ENCODE data around the gene TUBGCP3. TPM values are rescaled to one million over a fixed set of nuclear protein-coding genes. Genes with fewer than 3 reads are reported as not detected.

TUBGCP3 gene
- total RNA-seq, 2 donors from 2014 or later = 9.8 to 14.7 TPM

DNA sequence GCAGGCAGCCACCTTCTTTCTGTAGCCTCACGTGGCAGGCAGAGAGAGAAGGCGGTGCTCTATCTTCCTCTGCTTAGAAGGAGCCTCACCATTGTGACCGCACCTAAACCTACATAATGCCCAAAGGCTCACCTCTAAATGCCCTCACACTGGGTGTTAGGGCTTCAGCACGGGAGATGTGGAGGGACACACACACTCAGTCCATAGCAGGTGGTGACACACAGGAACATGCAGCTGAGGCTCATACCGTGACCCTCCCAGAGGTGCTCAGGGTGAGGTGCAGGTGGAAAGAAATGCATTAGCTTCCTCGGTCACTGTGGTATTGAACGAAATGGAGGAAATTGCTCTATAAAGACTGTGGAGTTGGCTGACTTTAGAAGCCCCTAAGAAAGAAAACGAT is 37.7 kb upstream of the TUBGCP3 start:
- H3K27me3 ChIP-seq = no peaks in the 10 kb centered on the region

DNA sequence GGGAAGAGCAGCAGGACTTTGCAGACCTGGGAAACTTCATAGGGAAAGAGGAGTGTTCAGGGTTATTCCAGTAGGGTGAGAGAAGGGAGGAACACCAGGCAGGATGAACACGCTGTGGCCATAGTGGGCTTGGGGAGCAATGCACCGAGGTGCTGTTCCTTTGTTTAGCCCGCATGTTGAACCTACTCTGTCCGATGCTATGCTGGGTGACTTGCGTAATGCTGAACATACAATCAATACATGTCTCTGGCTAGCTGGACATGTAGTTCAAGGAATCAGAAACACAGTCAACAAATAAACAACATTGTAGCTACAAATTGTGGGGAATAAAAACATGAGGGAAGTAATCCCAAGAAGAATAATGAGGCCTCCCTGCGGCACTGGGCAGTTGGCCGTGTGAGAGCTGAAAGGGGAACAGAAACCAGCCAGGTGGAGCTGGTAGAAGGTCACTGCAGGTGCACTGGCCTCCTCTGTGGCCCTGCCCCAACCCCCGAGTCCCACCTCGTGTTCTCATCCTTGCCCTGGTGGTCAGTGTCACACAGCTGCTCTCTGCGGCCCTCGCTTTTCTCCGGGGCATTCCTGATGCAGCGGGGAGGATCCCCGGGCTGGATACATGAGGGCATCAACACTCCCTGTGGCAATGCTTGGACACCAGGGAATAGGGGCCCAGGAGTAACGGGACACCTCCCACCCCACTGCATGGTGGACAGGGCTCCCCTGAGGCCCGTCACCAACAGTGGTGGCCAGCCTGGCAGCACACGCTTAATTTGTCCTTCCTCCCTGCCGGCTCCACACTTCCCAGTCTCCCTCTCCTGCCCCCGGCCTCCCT is 36.9 kb upstream of the TUBGCP3 start:
- Histone ChIP-seq H3K9me3 (no peaks in the 10 kb centered on the region), H3K4me3 (no peak overlapping the region), H3K27ac (no peak overlapping the region), H3K4me1 (no peaks in the 10 kb centered on the region), H3K36me3 (no peaks in the 10 kb centered on the region), H3K27me3 (no peaks in the 10 kb centered on the region)
- TF ChIP-seq, protein P1, sequence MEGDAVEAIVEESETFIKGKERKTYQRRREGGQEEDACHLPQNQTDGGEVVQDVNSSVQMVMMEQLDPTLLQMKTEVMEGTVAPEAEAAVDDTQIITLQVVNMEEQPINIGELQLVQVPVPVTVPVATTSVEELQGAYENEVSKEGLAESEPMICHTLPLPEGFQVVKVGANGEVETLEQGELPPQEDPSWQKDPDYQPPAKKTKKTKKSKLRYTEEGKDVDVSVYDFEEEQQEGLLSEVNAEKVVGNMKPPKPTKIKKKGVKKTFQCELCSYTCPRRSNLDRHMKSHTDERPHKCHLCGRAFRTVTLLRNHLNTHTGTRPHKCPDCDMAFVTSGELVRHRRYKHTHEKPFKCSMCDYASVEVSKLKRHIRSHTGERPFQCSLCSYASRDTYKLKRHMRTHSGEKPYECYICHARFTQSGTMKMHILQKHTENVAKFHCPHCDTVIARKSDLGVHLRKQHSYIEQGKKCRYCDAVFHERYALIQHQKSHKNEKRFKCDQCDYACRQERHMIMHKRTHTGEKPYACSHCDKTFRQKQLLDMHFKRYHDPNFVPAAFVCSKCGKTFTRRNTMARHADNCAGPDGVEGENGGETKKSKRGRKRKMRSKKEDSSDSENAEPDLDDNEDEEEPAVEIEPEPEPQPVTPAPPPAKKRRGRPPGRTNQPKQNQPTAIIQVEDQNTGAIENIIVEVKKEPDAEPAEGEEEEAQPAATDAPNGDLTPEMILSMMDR (IDR thresholded peaks at IDR 0.05) = no peak
- DNase-seq (ENCODE audit: low spot score) = no peak

More for the DNA sequence above, 37.7 kb upstream of the TUBGCP3 start:
- Histone ChIP-seq H3K4me1 (no peaks in the 10 kb centered on the region), H3K36me3 (no peaks in the 10 kb centered on the region), H3K4me3 (no peak overlapping the region), H3K27ac (no peak overlapping the region), H3K9me3 (no peaks in the 10 kb centered on the region)
- no peak for DNase-seq (ENCODE audit: low spot score)
- TF ChIP-seq, protein P1 (IDR thresholded peaks at IDR 0.05) = no peak

DNA sequence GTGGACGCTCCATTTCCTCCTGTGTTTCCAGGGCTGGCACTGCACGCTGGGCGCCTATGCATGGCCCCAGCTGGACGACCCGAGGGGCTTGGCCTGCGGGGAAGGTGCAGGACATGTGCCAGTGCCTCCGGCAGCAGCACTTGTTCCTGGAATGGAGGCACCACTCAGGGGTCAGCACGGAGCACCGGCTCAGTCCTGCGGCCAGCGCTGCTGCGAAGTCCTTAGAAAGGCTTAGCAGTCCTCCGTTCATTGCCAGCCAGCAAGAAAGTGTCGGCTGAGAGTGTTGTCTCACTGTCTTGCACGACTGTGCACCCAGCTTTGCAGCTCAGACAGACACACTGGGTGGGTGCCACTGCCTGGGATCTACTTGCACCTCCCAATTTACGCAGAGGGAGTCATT is 36.1 kb upstream of the TUBGCP3 start:
- Histone ChIP-seq H3K9me3 (no peaks in the 10 kb centered on the region), H3K27me3 (no peaks in the 10 kb centered on the region), H3K4me3 (no peak overlapping the region), H3K4me1 (no peaks in the 10 kb centered on the region), H3K36me3 (no peaks in the 10 kb centered on the region), H3K27ac (no peak overlapping the region)
- TF ChIP-seq, protein P1 (IDR thresholded peaks at IDR 0.05) = no peak
- DNase-seq (ENCODE audit: low spot score) = no peak

DNA sequence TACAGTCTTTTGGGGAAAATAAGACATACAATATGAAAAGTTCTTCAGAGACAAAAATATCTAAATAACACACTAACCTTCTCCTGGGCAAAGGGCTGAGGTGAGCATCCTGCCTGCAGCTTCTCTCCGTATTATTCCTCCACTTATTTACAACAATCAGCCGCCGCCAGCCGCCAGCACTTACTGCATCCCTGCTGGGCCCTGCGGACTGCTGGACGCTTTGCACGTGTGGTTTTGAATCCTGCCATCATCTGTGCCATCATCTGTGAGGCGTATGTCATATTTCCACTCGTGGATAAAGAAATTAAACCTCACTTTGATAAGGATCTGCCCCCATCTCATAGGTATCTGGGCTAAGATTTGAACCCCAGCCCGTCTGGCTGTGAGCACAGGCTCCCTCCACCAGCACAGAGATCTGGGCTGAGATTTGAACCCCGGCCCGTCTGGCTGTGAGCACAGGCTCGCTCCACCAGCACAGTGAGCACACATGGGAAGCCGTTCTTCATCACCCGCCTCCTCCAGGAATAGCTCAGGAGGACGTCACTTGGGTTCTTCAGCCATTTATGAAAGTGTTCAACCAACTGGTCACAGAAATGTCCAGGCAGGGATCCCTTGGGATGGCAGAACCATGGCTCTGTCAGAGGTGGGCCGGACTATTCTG is 35.2 kb upstream of the TUBGCP3 start:
- no peak overlapping the region for H3K4me3 ChIP-seq
- H3K9me3 ChIP-seq = no peaks in the 10 kb centered on the region
- no peak overlapping the region for H3K27ac ChIP-seq
- TF ChIP-seq, protein P1 (IDR thresholded peaks at IDR 0.05) = no peak
- DNase-seq (ENCODE audit: low spot score) = no peak
- no peaks in the 10 kb centered on the region for H3K36me3 ChIP-seq
- H3K27me3 ChIP-seq = no peaks in the 10 kb centered on the region
- no peaks in the 10 kb centered on the region for H3K4me1 ChIP-seq

DNA sequence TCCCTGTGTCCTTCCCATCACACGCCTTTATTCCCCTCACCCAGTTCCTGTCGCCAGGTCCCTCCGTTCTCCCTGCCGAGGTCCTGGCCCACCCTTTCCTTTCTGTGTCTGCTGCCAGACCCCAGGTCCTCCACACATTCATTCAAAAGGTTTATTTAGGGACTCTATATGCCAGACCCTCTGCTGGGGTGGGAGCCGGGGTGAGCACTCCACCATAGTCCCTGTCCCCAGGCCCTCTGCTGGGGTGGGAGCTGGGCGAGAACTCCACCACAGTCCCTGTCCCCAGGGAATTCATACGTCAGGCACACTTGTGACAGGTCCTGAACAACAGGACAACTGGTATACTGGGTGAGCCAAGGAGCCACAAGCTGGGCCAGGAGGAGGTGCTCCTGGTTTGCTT is 34.4 kb upstream of the TUBGCP3 start:
- Histone ChIP-seq H3K9me3 (no peaks in the 10 kb centered on the region), H3K4me1 (no peaks in the 10 kb centered on the region), H3K27me3 (no peaks in the 10 kb centered on the region), H3K36me3 (no peaks in the 10 kb centered on the region), H3K27ac (no peak overlapping the region), H3K4me3 (no peak overlapping the region)
- no peak for DNase-seq (ENCODE audit: low spot score)
- TF ChIP-seq, protein P1 (IDR thresholded peaks at IDR 0.05) = no peak

All from right atrium auricular region (tissue), 2 donors.